ENCODE measurements around the gene C6orf120. TPM values are rescaled to one million over a fixed set of nuclear protein-coding genes. Genes with fewer than 3 reads are reported as not detected.

C6orf120 gene
- polyA plus RNA-seq, 3 donors, result 8.3 to 31.4 (median 28.5) TPM

- peaks cover 0 to 7% (median 0%) of the 10 kb centered on the region in 7 donors for H3K9me3 Mint-ChIP-seq
- Histone ChIP-seq H3K79me2 (ENCODE audit: insufficient read depth, low read length) (no peaks in the 10 kb centered on the region), H3K9me3 (replicated peaks in 1 of 2; ENCODE audit: control insufficient read depth in 1 of 2, insufficient read depth in 1 of 2, low read length in 2 of 2) (no peaks in the 10 kb centered on the region), H4K20me1 (ENCODE audit: insufficient read depth, low read length) (no peaks in the 10 kb centered on the region), H3K4me3 (replicated peaks in 1 of 3; ENCODE audit: low read depth in 2 of 3, low read length in 3 of 3) (no peak overlapping the region), H3K27ac (ENCODE audit: low read depth in 1 of 2, low read length in 2 of 2) (no peak overlapping the region), H3K36me3 (replicated peaks in 1 of 2; ENCODE audit: control insufficient read depth in 1 of 2, insufficient read depth in 2 of 2, low read length in 2 of 2) (peaks cover 0 to 28% of the 10 kb centered on the region in 2 donors), H3K4me2 (replicated peaks; ENCODE audit: extremely low read depth, low read length, poor library complexity, severe bottlenecking) (no peak overlapping the region), H3K9ac (ENCODE audit: insufficient read depth, low read length, poor library complexity, severe bottlenecking) (no peak overlapping the region), H2AFZ (ENCODE audit: insufficient read depth, low read depth, low read length, poor library complexity, severe bottlenecking) (no peak overlapping the region), H3K27me3 (ENCODE audit: control insufficient read depth in 2 of 2, insufficient read depth in 2 of 2, low read length in 2 of 2) (no peaks in the 10 kb centered on the region), H3K4me1 (ENCODE audit: control insufficient read depth in 1 of 2, insufficient read depth in 2 of 2, low read length in 2 of 2) (peaks cover 0 to 6% of the 10 kb centered on the region in 2 donors)
- TF ChIP-seq, protein P1, sequence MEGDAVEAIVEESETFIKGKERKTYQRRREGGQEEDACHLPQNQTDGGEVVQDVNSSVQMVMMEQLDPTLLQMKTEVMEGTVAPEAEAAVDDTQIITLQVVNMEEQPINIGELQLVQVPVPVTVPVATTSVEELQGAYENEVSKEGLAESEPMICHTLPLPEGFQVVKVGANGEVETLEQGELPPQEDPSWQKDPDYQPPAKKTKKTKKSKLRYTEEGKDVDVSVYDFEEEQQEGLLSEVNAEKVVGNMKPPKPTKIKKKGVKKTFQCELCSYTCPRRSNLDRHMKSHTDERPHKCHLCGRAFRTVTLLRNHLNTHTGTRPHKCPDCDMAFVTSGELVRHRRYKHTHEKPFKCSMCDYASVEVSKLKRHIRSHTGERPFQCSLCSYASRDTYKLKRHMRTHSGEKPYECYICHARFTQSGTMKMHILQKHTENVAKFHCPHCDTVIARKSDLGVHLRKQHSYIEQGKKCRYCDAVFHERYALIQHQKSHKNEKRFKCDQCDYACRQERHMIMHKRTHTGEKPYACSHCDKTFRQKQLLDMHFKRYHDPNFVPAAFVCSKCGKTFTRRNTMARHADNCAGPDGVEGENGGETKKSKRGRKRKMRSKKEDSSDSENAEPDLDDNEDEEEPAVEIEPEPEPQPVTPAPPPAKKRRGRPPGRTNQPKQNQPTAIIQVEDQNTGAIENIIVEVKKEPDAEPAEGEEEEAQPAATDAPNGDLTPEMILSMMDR (IDR thresholded peaks at IDR 0.05), result no peak
- H3K36me3 Mint-ChIP-seq, result peaks cover 30 to 36% of the 10 kb centered on the region in 2 donors
- 95% methylated on average over 19 of the region's 26 CpGs for whole genome bisulfite sequencing (ENCODE audit: insufficient coverage)
- H3K27ac Mint-ChIP-seq, result no peak overlapping the region
- no peak overlapping the region for H3K4me3 Mint-ChIP-seq
- no peak for DNase-seq
- H3K27me3 Mint-ChIP-seq (ENCODE audit: low read depth in 3 of 3), result peaks cover 0 to 6% (median 5%) of the 10 kb centered on the region in 3 donors
- intact Hi-C loops (cut with micrococcal nuclease), result no loop called here
- H3K4me1 Mint-ChIP-seq, result peaks cover 8% of the 10 kb centered on the region
Observed at GRCh38 chr6:169659820-169660610, 41.9 kb upstream of the C6orf120 start.

- Histone ChIP-seq H2AFZ (ENCODE audit: insufficient read depth, low read depth, low read length, poor library complexity, severe bottlenecking) (no peak overlapping the region), H3K4me3 (replicated peaks in 1 of 3; ENCODE audit: low read depth in 2 of 3, low read length in 3 of 3) (no peak overlapping the region), H3K27ac (ENCODE audit: low read depth in 1 of 2, low read length in 2 of 2) (no peak overlapping the region), H3K79me2 (ENCODE audit: insufficient read depth, low read length) (no peaks in the 10 kb centered on the region), H3K27me3 (ENCODE audit: control insufficient read depth in 2 of 2, insufficient read depth in 2 of 2, low read length in 2 of 2) (no peaks in the 10 kb centered on the region), H3K36me3 (replicated peaks in 1 of 2; ENCODE audit: control insufficient read depth in 1 of 2, insufficient read depth in 2 of 2, low read length in 2 of 2) (peaks cover 0 to 28% of the 10 kb centered on the region in 2 donors), H3K9ac (ENCODE audit: insufficient read depth, low read length, poor library complexity, severe bottlenecking) (no peak overlapping the region), H3K4me2 (replicated peaks; ENCODE audit: extremely low read depth, low read length, poor library complexity, severe bottlenecking) (no peak overlapping the region), H3K4me1 (ENCODE audit: control insufficient read depth in 1 of 2, insufficient read depth in 2 of 2, low read length in 2 of 2) (no peaks in the 10 kb centered on the region), H4K20me1 (ENCODE audit: insufficient read depth, low read length) (no peaks in the 10 kb centered on the region), H3K9me3 (replicated peaks in 1 of 2; ENCODE audit: control insufficient read depth in 1 of 2, insufficient read depth in 1 of 2, low read length in 2 of 2) (no peaks in the 10 kb centered on the region)
- no peak for DNase-seq
- TF ChIP-seq, protein P1 (IDR thresholded peaks at IDR 0.05), result no peak
- H3K4me3 Mint-ChIP-seq, result no peak overlapping the region
- intact Hi-C loops (cut with micrococcal nuclease), result no loop called here
- H3K27me3 Mint-ChIP-seq (ENCODE audit: low read depth in 3 of 3), result peaks cover 0 to 6% (median 5%) of the 10 kb centered on the region in 3 donors
- peaks cover 0 to 3% (median 0%) of the 10 kb centered on the region in 7 donors for H3K9me3 Mint-ChIP-seq
- 99% methylated on average over 14 of the region's 26 CpGs for WGBS (ENCODE audit: insufficient coverage)
- peaks cover 30 to 39% of the 10 kb centered on the region in 2 donors for H3K36me3 Mint-ChIP-seq
- no peak overlapping the region for H3K27ac Mint-ChIP-seq
- H3K4me1 Mint-ChIP-seq, result peaks cover 2% of the 10 kb centered on the region
Observed at GRCh38 chr6:169660751-169661390, 41.1 kb upstream of the C6orf120 start.

Measured in CD14-positive monocyte (primary cell).